Activated CD4-positive, alpha-beta T cell treated with anti-CD3 and anti-CD28 coated beads, Interleukin-2, amount 50 U/mL, for 16 hours (primary cell): ENCODE results near the gene SAMD3.
"Not testable (repeated sequence)": the region's sequence is repeated elsewhere in the genome, so short reads cannot be mapped to it uniquely, and the experiment has no call there.

Source experiments
- DNase-seq: peaks from one replicate; pipeline ENCODE4 v3.0.0-alpha.2; 2020

Gene SAMD3

DNA sequence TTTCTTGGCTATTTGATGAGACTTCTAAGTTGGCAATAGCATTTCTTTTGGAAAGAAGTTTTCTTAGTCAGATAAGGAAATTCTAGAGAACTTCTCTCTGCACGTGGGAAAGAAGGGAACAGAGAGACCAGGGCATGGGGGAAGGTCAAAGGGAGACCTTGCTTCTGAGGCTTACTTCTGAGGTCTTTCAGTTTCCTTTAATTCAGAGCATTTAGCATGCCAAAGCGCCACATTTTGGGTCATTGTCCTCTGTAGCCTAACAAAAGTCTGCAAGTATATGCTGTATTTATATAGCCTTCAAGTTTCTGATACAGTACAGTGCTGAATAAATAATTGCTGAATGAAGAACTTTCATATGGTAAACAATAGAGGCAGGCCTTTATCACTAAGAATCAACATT lies 95.6 kb downstream of the SAMD3 start:
- DNase-seq = no peak

DNA sequence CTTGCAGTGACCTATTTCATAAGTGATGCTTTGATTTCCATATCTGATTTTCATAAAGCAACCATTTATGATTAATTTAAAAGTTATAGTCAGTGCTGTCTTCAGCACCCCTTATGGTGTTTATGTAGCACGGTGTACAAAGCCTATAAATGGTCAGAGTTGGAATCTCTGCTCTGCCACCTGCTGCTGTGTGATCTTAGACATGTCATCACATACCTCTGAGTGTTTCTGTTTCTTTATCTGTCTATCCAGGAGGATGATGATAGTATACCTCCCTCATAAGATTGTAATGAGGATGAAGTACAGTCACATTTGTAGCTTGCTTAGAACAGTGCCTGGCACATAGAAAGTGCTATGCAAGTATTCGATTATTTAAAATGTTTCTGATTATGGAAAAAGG lies 100.5 kb downstream of the SAMD3 start:
- no peak for DNase-seq

DNA sequence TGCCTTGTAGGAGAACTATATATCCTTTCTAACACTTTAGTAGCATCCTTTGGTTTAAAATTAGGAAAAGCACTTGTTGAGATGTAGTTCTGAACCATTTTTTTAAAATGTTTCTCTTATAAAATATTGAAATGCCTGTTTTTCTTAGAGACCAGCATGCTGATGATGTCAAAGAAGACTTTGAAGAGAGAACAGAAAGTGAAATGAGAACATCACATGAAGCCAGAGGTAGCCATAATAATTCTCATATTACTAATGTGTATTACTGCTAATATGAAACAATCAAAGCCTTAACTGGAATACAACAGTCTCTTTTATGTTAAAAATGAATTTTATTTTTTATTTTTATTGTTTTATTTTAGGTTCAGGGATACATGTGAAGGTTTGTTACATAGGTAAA lies 102.0 kb downstream of the SAMD3 start:
- no peak for DNase-seq

- DNase-seq = no peak
These were observed 103.5 kb downstream of the SAMD3 start for GRCh38 chr6:130119211-130119610.

- DNase-seq = no peak
These were observed 104.5 kb downstream of the SAMD3 start for GRCh38 chr6:130118236-130118635.

DNA sequence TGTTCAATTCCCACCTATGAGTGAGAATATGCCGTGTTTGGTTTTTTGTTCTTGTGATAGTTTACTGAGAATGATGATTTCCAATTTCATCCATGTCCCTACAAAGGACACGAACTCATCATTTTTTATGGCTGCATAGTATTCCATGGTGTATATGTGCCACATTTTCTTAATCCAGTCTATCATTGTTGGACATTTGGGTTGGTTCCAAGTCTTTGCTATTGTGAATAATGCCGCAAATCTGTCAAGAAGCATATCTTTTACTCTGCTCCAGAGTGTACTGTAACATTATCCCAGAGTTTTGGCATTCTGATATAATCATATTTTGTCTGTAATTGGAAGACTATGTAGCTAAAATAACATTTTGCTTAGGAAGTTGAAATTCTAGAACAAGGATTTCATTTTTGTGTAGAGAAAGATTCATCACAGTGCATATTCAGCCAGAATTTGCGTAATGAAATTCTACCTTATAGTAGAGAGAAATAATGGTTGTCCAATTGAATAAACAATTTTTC lies 105.5 kb downstream of the SAMD3 start:
- not testable (repeated sequence) for DNase-seq

- DNase-seq = no peak
These were observed 106.5 kb downstream of the SAMD3 start for GRCh38 chr6:130116273-130116672.

DNA sequence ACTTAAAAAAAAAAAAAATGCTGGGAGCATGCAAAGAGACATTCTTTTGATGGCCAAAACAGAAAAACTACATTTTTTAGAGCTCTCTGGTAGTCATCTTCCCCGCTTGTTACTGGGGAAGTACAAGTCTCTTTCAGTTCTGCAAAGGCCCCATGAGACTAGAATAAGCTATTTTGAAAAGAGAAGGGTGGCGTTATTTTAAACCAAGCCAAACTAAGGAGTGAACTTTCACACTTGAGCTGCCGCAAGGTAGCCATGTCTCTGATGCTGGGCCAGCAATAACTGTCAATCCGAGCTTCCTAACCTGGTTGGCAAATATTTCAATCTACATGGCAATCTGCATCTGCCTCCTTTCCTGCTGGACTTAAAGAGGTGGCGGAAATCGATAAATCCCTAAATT lies 107.7 kb downstream of the SAMD3 start:
- no peak for DNase-seq

DNA sequence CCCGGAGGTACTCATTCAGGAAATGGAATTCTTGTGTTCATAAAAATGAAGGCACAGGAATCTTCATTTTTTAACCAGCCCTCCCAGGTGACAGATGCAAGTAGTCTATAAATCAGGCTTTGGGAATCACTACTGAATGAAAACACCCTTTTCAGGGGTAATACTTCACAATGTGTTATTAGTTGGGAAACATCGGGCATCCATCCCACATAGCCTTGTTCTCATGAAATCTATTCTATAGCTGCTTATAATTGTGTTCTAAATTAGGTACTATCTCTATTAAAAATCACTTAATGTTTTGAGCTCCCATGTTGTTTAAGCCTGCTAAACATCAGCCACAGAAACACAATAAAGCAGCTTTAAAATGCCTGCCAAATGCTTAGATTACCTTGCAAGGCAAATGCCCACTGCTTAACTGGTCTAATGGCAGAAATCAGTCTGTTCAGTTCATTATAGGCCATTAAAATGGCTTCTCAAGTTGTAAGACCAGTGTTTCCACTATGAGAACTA lies 109.5 kb downstream of the SAMD3 start:
- no peak for DNase-seq

DNA sequence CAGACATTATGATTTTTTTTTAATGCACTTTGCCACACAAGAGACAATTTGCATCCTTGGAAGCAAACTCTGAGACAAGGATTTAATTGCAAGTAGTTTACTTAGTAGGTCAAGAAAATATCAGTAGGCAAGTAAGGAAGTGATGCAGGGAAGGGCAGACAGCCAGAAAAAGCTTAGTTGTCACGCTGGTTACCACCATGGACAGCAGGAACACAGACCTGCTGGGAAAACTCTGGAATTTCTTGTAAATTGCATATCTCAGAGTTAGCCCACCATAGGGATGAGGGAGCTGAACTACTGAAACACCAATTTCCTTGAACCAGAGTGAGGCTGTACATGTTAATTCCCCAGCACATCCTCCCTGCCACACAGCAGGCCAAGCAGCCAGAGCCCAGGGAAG lies 111.7 kb downstream of the SAMD3 start:
- DNase-seq = no peak

GRCh38 chr6:130107710-130108109 lies 115.0 kb downstream of the SAMD3 start:
- DNase-seq = no peak

GRCh38 chr6:130105996-130106704 lies 116.6 kb downstream of the SAMD3 start:
- no peak for DNase-seq

DNA sequence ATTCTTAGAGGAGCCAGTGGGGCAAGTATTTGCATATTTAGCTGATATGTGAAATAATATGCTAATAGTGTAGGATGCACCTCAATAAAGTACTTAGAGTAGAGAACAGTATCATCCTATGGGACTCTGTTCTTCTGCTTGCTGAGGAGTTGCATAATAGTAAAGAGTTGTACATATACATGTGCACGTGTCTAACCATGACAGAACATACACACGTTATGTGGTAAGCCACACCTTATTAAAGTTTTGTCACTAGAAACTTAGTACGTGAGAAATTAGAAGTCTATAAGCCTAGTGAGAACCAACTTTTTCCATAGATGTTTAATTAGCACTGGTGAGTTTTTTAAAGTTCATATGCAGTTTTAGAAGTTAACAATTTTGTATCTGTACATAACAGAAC lies 123.6 kb downstream of the SAMD3 start:
- no peak for DNase-seq

GRCh38 chr6:130098317-130098716 lies 124.4 kb downstream of the SAMD3 start:
- DNase-seq = no peak
